ENCODE data around the gene TNS3.
"Not testable (repeated sequence)": the region's sequence is repeated elsewhere in the genome, so short reads cannot be mapped to it uniquely, and the experiment has no call there.

Gene TNS3

GRCh38 chr7:47602272-47603004 lies 20.5 kb upstream of the TNS3 start:
- no peak for DNase-seq

- DNase-seq, result no peak
These were observed 20.0 kb upstream of the TNS3 start for GRCh38 chr7:47601881-47602249.

GRCh38 chr7:47601119-47601880 lies 19.4 kb upstream of the TNS3 start:
- DNase-seq, result no peak

- no peak for DNase-seq
These were observed 18.5 kb upstream of the TNS3 start for GRCh38 chr7:47600199-47601118.

GRCh38 chr7:47597379-47597778 lies 15.5 kb upstream of the TNS3 start:
- no peak for DNase-seq

GRCh38 chr7:47596502-47597202 lies 14.7 kb upstream of the TNS3 start:
- DNase-seq, result no peak

GRCh38 chr7:47594406-47594805 lies 12.5 kb upstream of the TNS3 start:
- no peak for DNase-seq

- no peak for DNase-seq
These were observed 10.0 kb upstream of the TNS3 start for GRCh38 chr7:47591655-47592572.

GRCh38 chr7:47591089-47591654 lies 9.3 kb upstream of the TNS3 start:
- DNase-seq, result no peak

- DNase-seq, result not testable (repeated sequence)
These were observed 8.3 kb upstream of the TNS3 start for GRCh38 chr7:47590215-47590614.

GRCh38 chr7:47588704-47589225 lies 6.9 kb upstream of the TNS3 start:
- DNase-seq, result no peak

GRCh38 chr7:47587976-47588375 lies 6.1 kb upstream of the TNS3 start:
- DNase-seq, result no peak

- no peak for DNase-seq
These were observed 5.4 kb upstream of the TNS3 start for GRCh38 chr7:47587351-47587750.

GRCh38 chr7:47586925-47587324 lies 5.0 kb upstream of the TNS3 start:
- no peak for DNase-seq

GRCh38 chr7:47586161-47586670 lies 4.3 kb upstream of the TNS3 start:
- not testable (repeated sequence) for DNase-seq

- no peak for DNase-seq
These were observed 2.6 kb upstream of the TNS3 start for GRCh38 chr7:47584536-47584895.

- DNase-seq, result no peak
These were observed 2.0 kb upstream of the TNS3 start for GRCh38 chr7:47583739-47584535.

GRCh38 chr7:47582764-47583738 lies 1.1 kb upstream of the TNS3 start:
- no peak for DNase-seq

- DNase-seq, result no peak
These were observed 490 bp downstream of the TNS3 start for GRCh38 chr7:47581438-47581803.

Data from activated CD4-positive, alpha-beta T cell treated with anti-CD3 and anti-CD28 coated beads, Interleukin-2, Interleukin-6, amounts not matched to agents 100 ng/mL and 50 ng/mL, durations not matched to agents 16 hours and 8 hours (primary cell).